ENCODE measurements around the gene KLHL5. TPM values are rescaled to one million over a fixed set of nuclear protein-coding genes. Genes with fewer than 3 reads are reported as not detected.

KLHL5 gene
- total RNA-seq, 1 donor from 2014 or later = 30.4 TPM

DNA sequence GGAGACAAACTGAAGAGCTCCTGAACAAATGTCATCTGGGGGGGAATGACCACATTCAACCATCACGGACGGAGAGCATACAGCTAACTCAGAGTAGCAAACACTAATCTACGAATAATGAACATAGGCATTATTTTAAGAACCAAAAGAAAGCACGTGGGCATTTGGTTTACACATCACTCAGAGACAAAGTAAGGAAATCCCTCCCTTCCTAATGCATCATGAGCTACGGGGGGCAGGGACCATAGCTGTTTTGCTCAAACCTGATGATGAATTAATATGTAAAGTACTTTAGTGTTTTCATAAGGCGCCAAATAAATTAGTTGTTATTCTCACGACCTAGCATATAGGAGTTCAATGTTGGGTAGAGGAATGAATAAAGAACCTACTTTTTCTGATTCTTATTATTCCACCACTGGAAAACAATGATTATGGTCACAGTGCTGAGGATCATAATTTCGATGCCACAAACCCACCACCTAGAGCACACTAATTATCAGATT lies 18.1 kb upstream of the KLHL5 start:
- ATAC-seq = no peak
- no peak for DNase-seq (ENCODE audit: low spot score)

DNA sequence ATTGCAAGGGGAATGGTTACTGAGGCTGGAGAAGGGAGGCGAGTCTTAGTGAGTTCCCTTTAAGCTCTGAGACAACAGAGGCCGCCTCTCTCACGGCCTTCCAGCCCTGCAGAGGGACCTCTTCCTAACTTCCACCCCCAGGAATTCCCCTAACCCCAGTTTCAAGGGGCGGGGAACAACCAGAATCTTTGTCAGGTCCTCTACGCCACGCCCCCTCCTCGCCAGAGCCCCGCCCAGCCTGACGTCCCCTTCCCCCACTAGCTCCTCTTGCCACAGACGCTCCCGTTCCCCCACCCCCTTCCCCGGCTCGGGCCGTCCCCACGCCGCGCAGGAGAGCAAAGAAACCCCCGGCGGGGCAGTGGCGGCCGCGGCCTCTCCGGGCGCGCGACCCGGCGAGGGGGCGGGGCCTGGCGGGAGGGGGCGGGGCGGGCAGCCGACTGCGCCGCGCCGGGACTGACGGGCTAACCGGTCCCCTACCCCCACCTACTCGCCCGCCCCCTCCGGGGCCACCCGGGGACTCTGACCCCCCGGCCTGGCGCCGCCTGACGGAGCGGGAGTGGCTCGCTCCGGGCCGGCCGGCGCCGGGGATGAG lies 17.6 kb upstream of the KLHL5 start:
- ATAC-seq (peak; percentile 92), DNase-seq (ENCODE audit: low spot score) (peak; percentile 95)

DNA sequence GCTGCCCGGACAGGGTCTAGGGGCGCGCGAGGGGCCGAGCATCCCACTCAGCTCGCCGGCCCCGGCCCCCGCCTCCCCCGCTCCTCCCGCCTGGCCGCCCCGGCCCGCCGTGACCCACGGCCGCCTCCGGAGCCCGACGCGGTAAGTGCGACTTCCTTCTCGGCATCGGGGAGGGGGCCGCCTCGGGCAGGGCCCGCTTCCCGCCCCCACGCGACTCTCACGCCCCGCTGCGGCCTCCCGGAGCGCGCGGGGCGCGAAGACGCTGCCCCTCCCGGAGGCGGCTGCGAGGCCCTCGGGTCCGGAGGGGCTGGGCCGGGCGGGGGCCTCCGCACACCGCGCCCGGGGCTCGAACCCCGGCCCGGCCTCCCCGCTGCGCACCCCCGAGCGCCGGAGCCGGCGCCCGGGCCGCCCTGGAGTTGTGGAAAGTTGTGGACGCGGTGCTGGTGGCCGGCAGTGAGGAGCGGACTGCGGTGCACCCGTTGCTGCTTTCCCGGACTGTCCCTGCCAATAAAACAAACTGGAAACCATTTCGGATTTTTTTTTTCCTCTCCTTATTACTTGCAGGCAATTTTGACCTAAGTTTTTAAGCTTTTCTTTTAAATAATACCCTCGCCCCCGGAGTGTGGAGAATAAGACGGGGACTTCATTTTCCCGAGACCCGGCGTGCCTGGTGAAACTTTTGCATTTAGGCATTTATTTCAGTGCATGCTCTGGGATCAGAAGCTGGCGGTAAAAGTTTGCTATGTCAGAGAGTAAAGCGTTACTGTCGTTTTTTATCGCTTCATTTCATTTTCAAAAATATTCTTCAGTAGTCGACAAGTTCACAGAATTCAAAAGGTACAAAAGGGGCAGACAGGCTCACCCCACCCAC lies 16.8 kb upstream of the KLHL5 start:
- DNase-seq (ENCODE audit: low spot score) (peak; percentile 57), ATAC-seq (peak; percentile 26)

DNA sequence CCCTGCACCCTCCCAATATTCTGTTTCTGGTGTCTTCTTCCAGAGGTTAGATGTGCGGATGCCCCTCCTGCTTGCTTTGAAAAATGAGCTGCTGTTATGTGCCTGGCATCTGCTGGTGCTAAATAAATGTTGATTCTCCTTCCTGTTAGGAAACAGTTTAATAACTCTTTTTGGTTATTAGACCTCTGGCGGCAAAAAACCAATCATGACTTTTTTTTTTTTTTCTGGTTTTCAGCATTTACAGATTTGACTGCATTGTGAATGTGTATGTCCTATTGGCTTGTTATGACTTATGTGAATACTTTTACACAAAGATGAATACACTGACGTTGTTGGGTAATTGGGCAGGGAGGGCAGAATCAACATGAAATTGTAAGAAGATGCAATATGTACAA lies 16.2 kb upstream of the KLHL5 start:
- ATAC-seq (no peak), DNase-seq (ENCODE audit: low spot score) (no peak)

DNA sequence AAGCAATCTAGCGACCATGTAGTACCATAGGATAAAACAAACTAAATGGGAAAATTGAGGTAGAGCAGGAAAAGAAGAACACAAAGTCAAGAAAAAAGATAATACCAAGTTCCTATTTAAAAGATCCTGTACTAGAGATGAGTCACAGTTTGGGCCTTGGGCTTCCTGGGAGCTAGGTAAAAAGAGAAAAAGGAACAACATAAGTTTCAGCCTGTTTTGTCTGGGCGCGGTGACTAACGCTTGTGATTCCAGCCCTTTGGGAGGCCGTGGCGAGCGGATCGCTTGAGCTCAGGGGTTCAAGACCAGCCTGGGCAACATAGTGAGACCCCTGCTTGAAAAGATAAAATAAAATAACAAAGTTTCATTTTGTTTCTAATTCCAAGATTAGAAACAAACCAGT lies 15.8 kb upstream of the KLHL5 start:
- no peak for DNase-seq (ENCODE audit: low spot score)
- ATAC-seq = no peak

DNA sequence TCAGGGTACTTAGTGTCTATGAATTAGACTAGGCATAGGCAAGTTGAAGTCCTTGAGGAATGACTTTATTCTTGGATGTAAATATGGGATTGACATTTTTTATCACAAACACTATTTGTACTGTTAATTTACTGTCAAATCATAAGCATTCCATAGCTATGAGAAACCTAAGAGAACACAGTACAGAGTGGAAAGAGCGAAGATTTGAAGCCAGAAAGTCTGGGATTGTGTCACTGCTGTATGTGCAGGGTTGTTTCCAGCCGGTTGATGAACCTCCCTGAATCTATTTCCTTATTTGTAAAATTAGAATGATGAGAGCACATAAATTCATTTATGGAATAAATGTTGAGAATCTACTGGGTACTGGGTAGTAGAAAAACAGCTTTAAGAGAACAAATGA lies 14.4 kb upstream of the KLHL5 start:
- ATAC-seq = no peak
- DNase-seq (ENCODE audit: low spot score) = no peak

DNA sequence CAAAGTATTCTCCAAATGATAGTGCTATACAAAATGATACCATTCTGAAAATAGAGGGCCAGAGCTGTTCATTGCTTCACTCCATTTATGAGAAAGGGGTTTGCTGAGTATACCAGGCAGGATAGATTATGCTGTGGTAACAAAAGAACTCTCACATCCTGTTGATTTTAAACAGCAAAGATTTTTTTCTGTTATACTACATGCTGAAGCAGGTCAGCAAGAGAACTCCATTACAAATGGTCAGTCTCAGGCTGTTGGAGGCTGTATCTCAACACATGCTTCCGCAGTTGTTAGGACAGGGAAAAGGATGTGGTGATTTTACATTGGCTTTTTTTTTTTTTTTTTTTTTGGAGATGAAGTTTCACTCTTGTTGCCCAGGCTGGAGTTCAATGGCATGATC lies 13.7 kb upstream of the KLHL5 start:
- ATAC-seq (no peak), DNase-seq (ENCODE audit: low spot score) (no peak)

DNA sequence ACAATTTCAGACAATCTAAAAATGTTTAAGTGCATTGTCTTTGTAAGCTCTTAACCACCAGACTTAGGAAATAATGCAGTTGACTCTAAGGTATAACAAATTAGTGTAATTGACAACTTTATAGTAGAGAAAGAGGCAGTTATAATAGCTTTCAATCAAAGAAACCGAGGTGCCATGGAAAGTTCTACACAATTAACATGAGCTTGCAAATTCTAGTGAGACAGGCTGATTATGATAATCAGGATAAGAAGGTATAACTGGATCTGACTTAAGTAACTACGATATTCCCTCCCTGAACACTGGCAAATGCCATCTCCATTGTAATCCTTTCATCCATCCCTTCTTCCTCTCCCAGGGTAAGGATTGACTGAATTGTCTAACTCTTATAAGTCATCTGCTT lies 11.4 kb upstream of the KLHL5 start:
- ATAC-seq (no peak), DNase-seq (ENCODE audit: low spot score) (no peak)

DNA sequence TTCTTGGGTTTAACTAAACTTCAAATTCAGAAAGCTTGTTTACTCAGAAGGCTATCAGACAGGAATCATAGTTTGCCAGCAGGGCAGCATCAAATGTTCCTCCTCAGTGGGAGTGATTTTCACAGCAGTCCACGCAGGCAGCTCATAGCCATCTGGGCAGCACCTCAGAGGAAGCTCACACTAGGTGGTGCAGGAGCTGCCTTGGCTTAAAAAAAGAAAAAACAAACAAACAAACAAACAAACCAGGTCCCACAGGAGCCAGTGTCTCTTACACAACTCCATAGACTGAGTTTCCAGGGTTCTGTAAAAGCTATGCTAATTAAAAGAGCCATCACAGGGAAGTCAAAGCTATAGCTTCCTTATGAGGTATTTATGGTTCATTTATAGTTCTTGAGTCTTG lies 10.5 kb upstream of the KLHL5 start:
- ATAC-seq (peak; percentile 46), DNase-seq (ENCODE audit: low spot score) (no peak)

GRCh38 chr4:39053983-39054382 lies 8.0 kb upstream of the KLHL5 start:
- DNase-seq (ENCODE audit: low spot score) (no peak), ATAC-seq (no peak)

- DNase-seq (ENCODE audit: low spot score) = no peak
- no peak for ATAC-seq
Measured at GRCh38 chr4:39054497-39054896, 7.5 kb upstream of the KLHL5 start.

DNA sequence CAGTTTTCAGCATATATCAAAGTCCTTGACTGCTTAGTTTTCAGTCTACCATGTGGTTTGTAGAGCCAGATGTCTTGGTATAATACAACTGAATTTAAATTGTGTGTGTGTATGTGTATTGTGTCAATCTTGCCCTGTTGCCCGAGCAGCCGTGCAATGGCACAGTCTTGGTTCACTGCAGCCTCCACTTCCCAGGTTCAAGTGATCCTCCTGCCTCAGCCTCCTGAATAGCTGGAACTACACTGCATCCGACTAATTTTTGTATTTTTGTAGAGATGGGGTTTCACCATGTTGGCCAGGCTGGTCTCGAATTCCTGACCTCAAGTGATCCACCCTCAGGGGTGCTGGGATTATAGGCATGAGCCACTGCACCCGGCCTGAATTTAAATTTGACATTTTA lies 6.0 kb upstream of the KLHL5 start:
- no peak for ATAC-seq
- no peak for DNase-seq (ENCODE audit: low spot score)

DNA sequence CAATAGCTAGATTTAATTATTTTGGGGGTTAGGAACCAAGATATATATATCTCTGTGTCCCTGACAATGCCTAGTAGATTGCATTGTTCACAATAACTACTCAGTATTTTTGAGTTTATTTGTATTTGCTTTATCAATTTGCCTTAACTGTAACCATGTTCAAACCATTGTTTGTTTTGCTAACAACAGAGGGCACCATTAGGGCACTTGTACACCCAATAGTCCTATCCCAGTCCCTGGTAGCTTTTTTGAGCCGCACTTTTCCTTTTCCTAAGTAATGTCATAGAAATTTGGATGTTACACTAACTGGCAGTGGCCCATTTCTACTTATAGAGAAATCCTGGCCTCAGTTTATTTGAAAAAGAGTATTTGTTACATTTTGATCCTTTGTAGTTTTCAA lies 575 bp upstream of the KLHL5 start:
- DNase-seq (ENCODE audit: low spot score) = no peak
- ATAC-seq = peak; percentile 71

DNA sequence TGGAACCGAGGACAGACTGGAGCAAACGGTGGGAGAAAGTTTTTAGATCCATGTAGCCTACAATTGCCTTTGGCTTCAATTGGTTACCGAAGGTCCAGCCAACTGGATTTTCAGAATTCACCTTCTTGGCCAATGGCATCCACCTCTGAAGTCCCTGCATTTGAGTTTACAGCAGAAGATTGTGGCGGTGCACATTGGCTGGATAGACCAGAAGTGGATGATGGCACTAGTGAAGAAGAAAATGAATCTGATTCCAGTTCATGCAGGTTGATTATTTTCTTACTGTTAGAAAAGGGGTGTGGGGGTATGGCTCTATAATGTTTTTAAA lies 702 bp downstream of the KLHL5 start:
- ATAC-seq (no peak), DNase-seq (ENCODE audit: low spot score) (no peak)

DNA sequence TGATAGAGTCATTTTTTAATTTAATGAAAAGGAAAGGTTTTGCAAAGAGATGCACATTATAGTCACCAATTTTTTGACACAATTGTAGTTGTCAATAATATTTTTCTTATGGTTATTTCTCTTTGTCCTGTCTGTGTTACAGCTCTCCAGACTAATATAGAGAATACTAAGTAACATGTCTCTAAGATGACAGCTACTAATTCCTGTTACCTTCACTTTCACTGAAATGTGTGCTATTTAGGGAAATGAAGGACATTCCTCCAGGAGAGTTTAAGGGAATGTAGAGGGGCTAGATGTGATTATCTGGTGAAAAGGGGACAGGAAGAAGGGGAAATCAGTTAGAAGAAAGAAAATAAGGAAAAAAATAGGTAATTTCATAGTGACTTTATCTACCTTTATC lies 1.4 kb downstream of the KLHL5 start:
- no peak for DNase-seq (ENCODE audit: low spot score)
- ATAC-seq = no peak

GRCh38 chr4:39066371-39066770 lies 4.3 kb downstream of the KLHL5 start:
- ATAC-seq (no peak), DNase-seq (ENCODE audit: low spot score) (no peak)

- DNase-seq (ENCODE audit: low spot score) = no peak
- ATAC-seq = no peak
Measured at GRCh38 chr4:39067031-39067430, 5.0 kb downstream of the KLHL5 start.

GRCh38 chr4:39067451-39067850 lies 5.4 kb downstream of the KLHL5 start:
- DNase-seq (ENCODE audit: low spot score) (no peak), ATAC-seq (no peak)

DNA sequence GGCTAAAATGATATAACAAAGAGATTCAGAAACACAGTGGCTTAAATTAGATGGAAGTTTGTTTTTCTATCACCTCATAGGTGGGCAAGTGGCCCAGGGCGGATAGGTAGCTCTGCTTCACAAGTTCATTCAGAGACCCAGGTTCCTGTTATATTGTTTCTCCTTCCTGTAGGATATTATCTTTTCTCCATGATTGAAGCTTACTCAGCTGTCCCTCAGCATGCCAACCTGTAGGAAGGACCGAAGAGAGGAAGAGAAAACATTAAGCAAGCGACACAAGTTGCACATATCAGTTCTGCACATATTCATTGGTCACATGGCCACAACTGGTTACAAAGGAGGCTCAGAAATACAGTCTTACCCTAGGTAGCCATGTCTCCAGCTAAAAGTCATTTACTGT lies 6.9 kb downstream of the KLHL5 start:
- DNase-seq (ENCODE audit: low spot score) (no peak), ATAC-seq (no peak)

DNA sequence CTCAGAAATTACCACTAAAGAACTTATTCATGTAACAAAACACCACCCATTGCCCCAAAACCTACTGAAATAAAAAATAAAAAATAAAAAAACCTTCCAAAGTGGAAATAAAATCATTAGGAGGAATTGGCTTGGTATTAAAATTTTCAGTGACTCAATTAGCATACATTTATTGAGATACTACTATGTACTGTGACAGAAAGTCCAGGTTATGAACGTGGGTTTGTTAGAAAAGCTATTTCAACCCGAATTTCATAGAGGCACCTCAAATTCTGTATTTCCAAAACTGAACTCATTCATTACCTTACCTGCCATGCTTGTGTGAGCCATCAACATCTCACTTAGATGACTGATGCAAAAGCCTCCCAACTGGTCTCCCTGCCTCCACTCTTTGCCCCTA lies 16.8 kb downstream of the KLHL5 start:
- DNase-seq (ENCODE audit: low spot score) (no peak), ATAC-seq (no peak)

DNA sequence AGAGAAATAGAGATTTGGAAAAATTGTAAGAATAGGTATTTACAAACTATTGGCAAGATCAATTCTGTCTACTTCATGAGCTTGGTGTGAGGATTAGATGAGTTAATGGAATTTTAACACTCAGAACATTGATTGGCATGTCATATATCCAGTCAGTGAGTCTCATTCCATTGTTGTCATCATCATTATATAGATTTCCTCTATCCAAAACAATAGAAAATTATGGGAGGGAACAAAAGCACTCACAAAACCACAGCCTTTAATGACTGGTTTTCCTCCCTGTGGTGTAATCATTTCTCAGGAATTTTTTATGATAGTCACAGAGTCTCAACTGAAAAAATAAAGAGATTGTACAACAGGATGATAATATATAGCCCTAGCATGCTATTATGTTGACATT lies 21.1 kb downstream of the KLHL5 start:
- ATAC-seq (no peak), DNase-seq (ENCODE audit: low spot score) (no peak)

GRCh38 chr4:39085891-39086290 lies 23.9 kb downstream of the KLHL5 start:
- ATAC-seq = no peak
- DNase-seq (ENCODE audit: low spot score) = no peak

DNA sequence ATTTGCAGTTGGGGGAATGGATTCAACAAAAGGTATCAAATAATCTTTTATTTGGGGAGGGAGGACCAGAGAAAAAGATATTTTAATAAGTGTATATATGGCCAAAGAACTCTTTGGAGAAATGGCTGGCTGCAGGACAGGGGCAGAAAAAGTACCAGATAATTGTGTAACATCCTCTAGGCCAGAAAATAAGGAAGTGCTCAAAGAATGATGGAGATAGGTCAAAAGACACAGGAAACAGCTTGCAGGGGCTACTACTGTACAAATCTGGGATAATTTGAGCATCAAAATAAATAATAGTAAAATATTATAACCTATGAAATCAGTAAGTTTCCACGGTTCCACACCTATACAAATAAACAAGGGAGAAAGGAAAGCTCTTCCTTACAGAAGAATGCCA lies 34.8 kb downstream of the KLHL5 start:
- DNase-seq (ENCODE audit: low spot score) = no peak
- ATAC-seq = peak; percentile 43

Data from left lobe of liver (tissue), 2 donors.